ENCODE results near the gene ATP5ME.

DNA sequence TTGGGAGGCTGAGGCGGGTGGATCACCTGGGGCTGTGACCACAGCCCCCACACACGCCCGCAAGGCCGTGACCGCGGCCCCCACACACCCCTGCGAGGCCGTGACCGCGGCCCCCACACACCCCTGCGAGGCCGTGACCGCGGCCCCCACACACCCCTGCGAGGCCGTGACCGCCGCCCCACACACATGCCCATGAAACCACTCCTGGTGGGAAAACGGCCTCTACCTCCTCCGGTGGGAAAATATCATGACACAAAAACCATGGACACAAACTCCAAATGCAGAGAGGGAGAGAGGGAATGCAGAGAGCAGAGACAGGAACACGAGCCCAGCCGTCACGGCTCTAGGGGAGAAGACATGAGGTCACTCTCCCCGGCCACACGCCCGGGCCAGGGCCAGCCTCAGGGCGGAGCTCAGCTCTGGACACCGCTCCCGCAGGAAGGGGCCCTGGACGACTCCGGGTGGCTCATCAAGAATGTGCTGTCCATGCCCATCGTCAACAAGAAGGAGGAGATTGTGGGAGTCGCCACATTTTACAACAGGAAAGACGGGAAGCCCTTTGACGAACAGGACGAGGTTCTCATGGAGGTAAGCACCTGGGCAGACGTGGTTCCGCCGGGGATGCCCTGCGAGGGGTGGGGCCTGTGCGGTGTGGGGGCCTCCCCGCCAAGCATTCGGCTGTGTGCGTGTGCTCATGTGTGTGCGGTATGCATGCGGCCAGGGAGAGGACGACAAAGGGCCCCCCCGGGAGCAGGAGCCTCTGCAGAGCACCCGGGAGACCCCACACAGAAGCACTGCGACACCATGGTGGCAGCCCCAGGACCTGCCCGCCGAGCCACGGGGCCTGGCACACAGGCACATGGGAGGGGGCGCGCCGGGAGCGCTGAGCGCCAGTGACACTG, 17.4 kb downstream of the ATP5ME start:
- TF ChIP-seq, protein P1, sequence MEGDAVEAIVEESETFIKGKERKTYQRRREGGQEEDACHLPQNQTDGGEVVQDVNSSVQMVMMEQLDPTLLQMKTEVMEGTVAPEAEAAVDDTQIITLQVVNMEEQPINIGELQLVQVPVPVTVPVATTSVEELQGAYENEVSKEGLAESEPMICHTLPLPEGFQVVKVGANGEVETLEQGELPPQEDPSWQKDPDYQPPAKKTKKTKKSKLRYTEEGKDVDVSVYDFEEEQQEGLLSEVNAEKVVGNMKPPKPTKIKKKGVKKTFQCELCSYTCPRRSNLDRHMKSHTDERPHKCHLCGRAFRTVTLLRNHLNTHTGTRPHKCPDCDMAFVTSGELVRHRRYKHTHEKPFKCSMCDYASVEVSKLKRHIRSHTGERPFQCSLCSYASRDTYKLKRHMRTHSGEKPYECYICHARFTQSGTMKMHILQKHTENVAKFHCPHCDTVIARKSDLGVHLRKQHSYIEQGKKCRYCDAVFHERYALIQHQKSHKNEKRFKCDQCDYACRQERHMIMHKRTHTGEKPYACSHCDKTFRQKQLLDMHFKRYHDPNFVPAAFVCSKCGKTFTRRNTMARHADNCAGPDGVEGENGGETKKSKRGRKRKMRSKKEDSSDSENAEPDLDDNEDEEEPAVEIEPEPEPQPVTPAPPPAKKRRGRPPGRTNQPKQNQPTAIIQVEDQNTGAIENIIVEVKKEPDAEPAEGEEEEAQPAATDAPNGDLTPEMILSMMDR (IDR thresholded peaks at IDR 0.05; ENCODE audit: insufficient read depth, low read depth, low read length): no peak
- TF ChIP-seq EZH2 (IDR thresholded peaks at IDR 0.05; ENCODE audit: insufficient read depth, low read length): no peak

Data from astrocyte (in vitro differentiated cells and primary cell).